Urinary bladder (tissue), 2 donors: ENCODE results near the gene B3GALT6. TPM values are rescaled to one million over a fixed set of nuclear protein-coding genes. Genes with fewer than 3 reads are reported as not detected.

Source experiments
- polyA plus RNA-seq: library from polyadenylated mRNA; stranded (reverse); fragments of 200-250 nt; gene quantifications from one replicate; pipeline ENCODE4 v1.2.3, GENCODE V29; 2013
- total RNA-seq: library from RNA; depleted of rRNA; stranded (reverse); fragments of >200 nt; gene quantifications from one replicate; pipeline ENCODE4 v1.2.3, GENCODE V29; 2014
- donor health status: healthy.

B3GALT6 gene
- total and polyA plus RNA-seq, 2 donors, result 8.8 to 15.2 TPM

Other genes with a start within 250 kb of the B3GALT6 start
- 9.8 TPM for gene HES4, start 232.1 kb upstream of the B3GALT6 start, total RNA-seq
- 38.5 TPM for gene HES4, start 232.1 kb upstream of the B3GALT6 start, polyA plus RNA-seq
- gene ISG15, start 218.7 kb upstream of the B3GALT6 start, total RNA-seq, result 41.8 TPM
- 75.7 TPM for gene ISG15, start 218.7 kb upstream of the B3GALT6 start, polyA plus RNA-seq
- gene AGRN, start 212.1 kb upstream of the B3GALT6 start, total RNA-seq, result 43.3 TPM
- gene AGRN, start 212.1 kb upstream of the B3GALT6 start, polyA plus RNA-seq, result 38.7 TPM
- 2.7 TPM for gene RNF223, start 157.9 kb upstream of the B3GALT6 start, total RNA-seq
- 0.73 TPM for gene RNF223, start 157.9 kb upstream of the B3GALT6 start, polyA plus RNA-seq
- 7.1 TPM for gene C1orf159, start 116.1 kb upstream of the B3GALT6 start, total RNA-seq
- gene C1orf159, start 116.1 kb upstream of the B3GALT6 start, polyA plus RNA-seq, result 12.6 TPM
- gene TTLL10, start 58.4 kb upstream of the B3GALT6 start, total RNA-seq, result not detected
- gene TTLL10, start 58.4 kb upstream of the B3GALT6 start, polyA plus RNA-seq, result 0.08 TPM
- gene TNFRSF18, start 25.6 kb upstream of the B3GALT6 start, total RNA-seq, result not detected
- gene TNFRSF18, start 25.6 kb upstream of the B3GALT6 start, polyA plus RNA-seq, result 0.77 TPM
- gene TNFRSF4, start 18.1 kb upstream of the B3GALT6 start, total RNA-seq, result 0.48 TPM
- gene TNFRSF4, start 18.1 kb upstream of the B3GALT6 start, polyA plus RNA-seq, result 2.2 TPM
- 36.7 TPM for gene SDF4, start 236 bp upstream of the B3GALT6 start, total RNA-seq
- gene SDF4, start 236 bp upstream of the B3GALT6 start, polyA plus RNA-seq, result 176 TPM
- gene C1QTNF12, start 14.5 kb downstream of the B3GALT6 start, total RNA-seq, result 0.53 TPM
- gene C1QTNF12, start 14.5 kb downstream of the B3GALT6 start, polyA plus RNA-seq, result 0.99 TPM
- 36.3 TPM for gene UBE2J2, start 41.6 kb downstream of the B3GALT6 start, total RNA-seq
- 47.0 TPM for gene UBE2J2, start 41.6 kb downstream of the B3GALT6 start, polyA plus RNA-seq
- 2.0 TPM for gene SCNN1D, start 48.2 kb downstream of the B3GALT6 start, total RNA-seq
- gene SCNN1D, start 48.2 kb downstream of the B3GALT6 start, polyA plus RNA-seq, result 2.5 TPM
- gene ACAP3, start 75.7 kb downstream of the B3GALT6 start, total RNA-seq, result 40.2 TPM
- 51.2 TPM for gene ACAP3, start 75.7 kb downstream of the B3GALT6 start, polyA plus RNA-seq
- 7.6 TPM for gene PUSL1, start 76.4 kb downstream of the B3GALT6 start, total RNA-seq
- gene PUSL1, start 76.4 kb downstream of the B3GALT6 start, polyA plus RNA-seq, result 19.2 TPM
- 45.9 TPM for gene INTS11, start 92.4 kb downstream of the B3GALT6 start, total RNA-seq
- 134 TPM for gene INTS11, start 92.4 kb downstream of the B3GALT6 start, polyA plus RNA-seq
- gene CPTP, start 92.6 kb downstream of the B3GALT6 start, total RNA-seq, result 6.1 TPM
- gene CPTP, start 92.6 kb downstream of the B3GALT6 start, polyA plus RNA-seq, result 17.1 TPM
- gene TAS1R3, start 99.0 kb downstream of the B3GALT6 start, total RNA-seq, result 0.48 TPM
- gene TAS1R3, start 99.0 kb downstream of the B3GALT6 start, polyA plus RNA-seq, result 0.11 TPM
- gene DVL1, start 117.2 kb downstream of the B3GALT6 start, total RNA-seq, result 26.4 TPM
- gene DVL1, start 117.2 kb downstream of the B3GALT6 start, polyA plus RNA-seq, result 69.0 TPM
- 62.7 TPM for gene MXRA8, start 126.3 kb downstream of the B3GALT6 start, total RNA-seq
- gene MXRA8, start 126.3 kb downstream of the B3GALT6 start, polyA plus RNA-seq, result 159 TPM
- 20.7 TPM for gene AURKAIP1, start 143.0 kb downstream of the B3GALT6 start, total RNA-seq
- gene AURKAIP1, start 143.0 kb downstream of the B3GALT6 start, polyA plus RNA-seq, result 158 TPM
- 226 TPM for gene CCNL2, start 167.1 kb downstream of the B3GALT6 start, total RNA-seq
- gene CCNL2, start 167.1 kb downstream of the B3GALT6 start, polyA plus RNA-seq, result 146 TPM
- gene MRPL20, start 175.1 kb downstream of the B3GALT6 start, total RNA-seq, result 55.1 TPM
- 183 TPM for gene MRPL20, start 175.1 kb downstream of the B3GALT6 start, polyA plus RNA-seq
- gene ANKRD65, start 189.0 kb downstream of the B3GALT6 start, total RNA-seq, result 5.8 TPM
- 17.7 TPM for gene ANKRD65, start 189.0 kb downstream of the B3GALT6 start, polyA plus RNA-seq
- gene VWA1, start 203.5 kb downstream of the B3GALT6 start, total RNA-seq, result 15.2 TPM
- gene VWA1, start 203.5 kb downstream of the B3GALT6 start, polyA plus RNA-seq, result 214 TPM
- 0.26 TPM for gene ATAD3C, start 217.5 kb downstream of the B3GALT6 start, total RNA-seq
- gene ATAD3C, start 217.5 kb downstream of the B3GALT6 start, polyA plus RNA-seq, result 3.3 TPM
- gene ATAD3B, start 239.5 kb downstream of the B3GALT6 start, total RNA-seq, result 11.3 TPM
- gene ATAD3B, start 239.5 kb downstream of the B3GALT6 start, polyA plus RNA-seq, result 14.3 TPM